AG04449 (cell line): ENCODE measurements around the gene PI4K2B.
"Not testable (repeated sequence)": the region's sequence is repeated elsewhere in the genome, so short reads cannot be mapped to it uniquely, and the experiment has no call there.

Experiments used
- CTCF ChIA-PET: fragments of 350-600 bp; formaldehyde crosslinking; extraction: SDS; loops from one replicate; lab custom pipeline; 2021; ENCODE audit warnings: antibody characterized with exemption; lab: Yijun Ruan, JAX
- POLR2A ChIA-PET: fragments of 400-600, 350-600 bp; formaldehyde crosslinking; extraction: SDS; loops from one replicate; lab custom pipeline; 2020; ENCODE audit warnings: antibody characterized with exemption, inconsistent platforms; lab: Yijun Ruan, JAX
- DNase-seq: peaks from one replicate; pipeline ENCODE4 v3.0.0-alpha.2; 2010; ENCODE audit warnings: low read depth, low spot score
- H3K4me3 ChIP-seq: 2 replicates; pipeline ENCODE4 v1.5.1; 2011; ENCODE audit warnings: low read depth, mild to moderate bottlenecking, control low read depth, low read length
- TF ChIP-seq, protein P1 (sequence below): IDR thresholded peaks from one replicate; pipeline ENCODE4 v1.5.1; 2011; ENCODE audit warnings: mild to moderate bottlenecking, moderate library complexity, low read length, control low read depth, inconsistent platforms; ENCODE audit not compliant: insufficient read depth; ENCODE audit errors: missing control alignments

PI4K2B gene

DNA sequence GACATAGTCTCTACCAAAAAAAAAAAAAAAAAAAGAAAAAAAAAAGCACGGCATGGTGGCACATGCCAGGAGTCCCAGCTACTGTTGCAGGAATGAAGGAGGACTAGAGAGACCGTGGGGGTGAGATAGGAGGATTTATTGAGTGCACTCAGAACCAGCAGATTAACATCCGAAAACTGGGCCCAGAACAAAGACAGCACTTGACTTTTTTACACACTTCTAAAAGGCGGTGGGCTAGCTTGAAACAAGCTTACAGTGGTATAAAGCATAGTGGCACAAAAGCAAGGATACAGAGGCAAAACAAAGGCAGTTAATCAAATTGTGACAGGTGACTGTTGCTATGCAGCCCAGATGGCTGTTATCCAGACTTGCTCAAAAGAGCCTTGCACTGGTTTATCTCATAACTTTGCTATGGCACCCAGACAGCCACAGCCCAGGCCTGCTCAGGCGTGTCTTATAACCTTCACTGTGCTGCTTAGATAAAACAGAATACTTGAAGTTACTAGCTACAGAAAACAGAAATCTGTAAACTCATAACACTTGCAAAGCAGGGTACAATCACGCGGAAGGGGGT lies 9.9 kb upstream of the PI4K2B start:
- TF ChIP-seq, protein P1, sequence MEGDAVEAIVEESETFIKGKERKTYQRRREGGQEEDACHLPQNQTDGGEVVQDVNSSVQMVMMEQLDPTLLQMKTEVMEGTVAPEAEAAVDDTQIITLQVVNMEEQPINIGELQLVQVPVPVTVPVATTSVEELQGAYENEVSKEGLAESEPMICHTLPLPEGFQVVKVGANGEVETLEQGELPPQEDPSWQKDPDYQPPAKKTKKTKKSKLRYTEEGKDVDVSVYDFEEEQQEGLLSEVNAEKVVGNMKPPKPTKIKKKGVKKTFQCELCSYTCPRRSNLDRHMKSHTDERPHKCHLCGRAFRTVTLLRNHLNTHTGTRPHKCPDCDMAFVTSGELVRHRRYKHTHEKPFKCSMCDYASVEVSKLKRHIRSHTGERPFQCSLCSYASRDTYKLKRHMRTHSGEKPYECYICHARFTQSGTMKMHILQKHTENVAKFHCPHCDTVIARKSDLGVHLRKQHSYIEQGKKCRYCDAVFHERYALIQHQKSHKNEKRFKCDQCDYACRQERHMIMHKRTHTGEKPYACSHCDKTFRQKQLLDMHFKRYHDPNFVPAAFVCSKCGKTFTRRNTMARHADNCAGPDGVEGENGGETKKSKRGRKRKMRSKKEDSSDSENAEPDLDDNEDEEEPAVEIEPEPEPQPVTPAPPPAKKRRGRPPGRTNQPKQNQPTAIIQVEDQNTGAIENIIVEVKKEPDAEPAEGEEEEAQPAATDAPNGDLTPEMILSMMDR: no peak
- ChIA-PET CTCF (interaction anchor here (0.7 kb wide), 1 partner anchor 29 kb away, joined by 3 read pairs; no protein-coding TSS in a partner anchor), POLR2A (no interaction called here)
- H3K4me3 ChIP-seq: no peak overlapping the region
- DNase-seq: no peak

DNA sequence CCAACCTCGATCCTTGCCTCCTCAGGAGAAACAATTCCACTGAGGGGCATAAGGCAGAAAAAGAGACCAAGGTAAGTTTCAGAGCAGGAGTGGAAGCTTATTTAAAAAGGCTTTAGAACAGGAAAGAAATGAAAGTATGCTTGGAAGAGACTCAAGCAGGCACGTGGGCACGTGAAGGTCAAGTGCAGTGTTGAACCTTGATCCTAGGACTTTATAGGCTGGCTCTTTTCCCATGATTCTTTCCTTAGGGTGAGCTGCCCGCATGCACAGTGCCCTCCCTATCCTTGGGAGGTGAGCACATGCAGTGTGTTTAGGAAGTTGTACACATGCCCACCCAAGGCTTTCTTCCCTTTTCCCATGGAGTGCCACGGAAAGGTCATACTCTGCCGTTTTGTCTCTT lies 4.0 kb upstream of the PI4K2B start:
- ChIA-PET CTCF (no interaction called here), POLR2A (no interaction called here)

DNA sequence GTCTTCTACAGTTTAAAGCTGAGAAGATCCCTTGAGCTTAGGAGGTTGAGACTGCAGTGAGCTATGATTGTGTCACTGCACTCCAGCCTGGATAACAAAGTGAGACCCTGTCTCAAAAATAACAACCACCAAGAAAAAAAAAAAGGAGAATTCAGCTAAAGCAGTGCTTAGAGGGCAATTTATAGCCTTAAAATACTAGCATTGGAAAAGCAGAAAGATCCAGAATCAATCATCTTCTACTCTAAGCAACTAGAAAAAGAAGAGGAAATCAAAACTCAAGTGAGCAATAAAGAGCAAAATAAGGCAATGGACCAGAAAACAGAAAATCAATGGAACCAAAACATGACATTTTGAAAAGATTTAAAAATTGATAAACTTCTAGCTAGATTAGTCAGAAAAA lies 639 bp upstream of the PI4K2B start:
- no peak overlapping the region for H3K4me3 ChIP-seq
- no peak for DNase-seq
- ChIA-PET POLR2A (interaction anchor here (0.5 to 1.3 kb wide), 2 partner anchors 79 to 89 kb away, joined by 3 to 6 read pairs; partner anchors contain the start of gene ZCCHC4), CTCF (interaction anchor here (0.8 to 1.7 kb wide), 2 partner anchors 24 to 79 kb away, joined by 3 to 7 read pairs; no protein-coding TSS in a partner anchor)
- TF ChIP-seq, protein P1: no peak

More for the DNA sequence above, 4.0 kb upstream of the PI4K2B start:
- H3K4me3 ChIP-seq: no peak overlapping the region
- no peak for DNase-seq
- TF ChIP-seq, protein P1: no peak

DNA sequence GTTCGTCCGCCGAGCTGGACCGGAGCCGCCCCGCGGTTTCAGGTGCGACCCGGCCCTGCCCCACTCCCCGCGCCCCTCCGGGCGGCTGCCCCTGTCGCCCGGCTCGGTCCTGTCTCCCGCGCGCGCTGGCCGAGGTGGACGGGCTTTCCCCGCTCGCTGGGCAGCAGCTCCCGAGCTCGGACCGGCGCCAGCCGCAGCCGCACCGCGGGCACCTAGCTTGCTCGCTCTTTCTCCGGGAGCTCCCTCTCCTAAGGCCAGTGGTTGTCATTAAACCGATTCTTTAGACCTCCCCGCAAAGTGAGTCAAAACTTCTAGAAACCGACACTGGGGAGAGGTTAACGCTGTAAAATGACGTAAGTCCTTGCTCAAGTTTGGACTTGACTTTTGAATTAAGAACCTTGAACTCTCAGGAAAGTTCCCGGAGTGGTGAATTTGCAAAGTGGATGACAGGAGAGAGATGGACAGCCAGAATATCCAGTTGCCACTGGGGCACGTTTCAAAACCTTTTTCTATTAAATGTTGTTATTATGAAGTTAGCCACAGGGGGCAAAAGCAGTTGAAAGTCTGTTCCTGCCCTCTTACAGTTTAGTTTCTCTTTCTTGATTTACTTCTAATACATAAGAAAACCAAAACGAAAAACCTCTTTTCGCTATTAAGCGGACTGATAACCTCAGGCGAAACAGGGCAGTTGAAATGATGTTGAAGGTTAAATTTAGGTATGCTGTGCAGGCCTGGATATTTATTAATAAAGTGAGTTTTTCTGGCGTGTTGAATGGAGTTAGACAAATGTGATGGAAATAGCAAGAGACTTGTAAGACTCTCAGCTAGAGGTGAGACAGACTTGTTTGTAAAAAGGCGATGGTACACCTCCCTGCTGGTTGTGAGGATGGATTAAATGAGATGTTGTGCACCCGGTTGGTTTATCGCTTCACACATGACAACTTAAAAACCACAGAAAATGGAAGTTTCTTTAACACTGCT lies 847 bp downstream of the PI4K2B start:
- ChIA-PET POLR2A (interaction anchor here (0.6 kb wide), 2 partner anchors 50 to 533 kb away, joined by 3 to 4 read pairs; no protein-coding TSS in a partner anchor), CTCF (interaction anchor here (0.7 to 2.4 kb wide), 13 partner anchors 14 to 133 kb away, joined by 3 to 14 read pairs (median 3); partner anchors contain the start of genes SEPSECS and ZCCHC4)
- DNase-seq: peak; percentile 45
- H3K4me3 ChIP-seq: peak overlapping the region; percentile 91
- TF ChIP-seq, protein P1: peak; percentile 42

DNA sequence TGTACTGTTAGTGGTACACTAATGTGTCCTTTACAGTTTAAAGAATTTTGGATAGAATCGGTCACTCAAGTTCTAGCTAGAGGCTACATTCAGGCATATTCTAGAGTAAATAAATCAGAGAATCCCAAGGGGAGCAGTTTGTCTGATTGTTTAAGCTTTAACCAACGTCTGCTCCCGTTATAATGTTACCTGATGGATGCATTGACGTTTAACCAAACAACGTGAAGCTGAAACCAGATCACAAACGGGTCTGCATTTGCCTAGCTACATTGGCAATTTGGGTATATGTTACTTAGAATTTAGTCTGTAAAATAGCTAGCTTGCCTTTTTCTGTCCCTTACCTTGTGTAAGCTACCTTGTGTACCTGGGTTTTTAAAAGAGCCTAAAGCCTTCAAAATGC lies 1.6 kb downstream of the PI4K2B start:
- H3K4me3 ChIP-seq: peak overlapping the region; percentile 91
- TF ChIP-seq, protein P1: no peak
- DNase-seq: no peak
- ChIA-PET POLR2A (interaction anchor here (0.6 kb wide), 1 partner anchor 533 kb away, joined by 4 read pairs; no protein-coding TSS in a partner anchor), CTCF (interaction anchor here (1.0 to 2.4 kb wide), 8 partner anchors 13 to 132 kb away, joined by 3 to 14 read pairs (median 4); partner anchors contain the start of genes SEPSECS and ZCCHC4)

DNA sequence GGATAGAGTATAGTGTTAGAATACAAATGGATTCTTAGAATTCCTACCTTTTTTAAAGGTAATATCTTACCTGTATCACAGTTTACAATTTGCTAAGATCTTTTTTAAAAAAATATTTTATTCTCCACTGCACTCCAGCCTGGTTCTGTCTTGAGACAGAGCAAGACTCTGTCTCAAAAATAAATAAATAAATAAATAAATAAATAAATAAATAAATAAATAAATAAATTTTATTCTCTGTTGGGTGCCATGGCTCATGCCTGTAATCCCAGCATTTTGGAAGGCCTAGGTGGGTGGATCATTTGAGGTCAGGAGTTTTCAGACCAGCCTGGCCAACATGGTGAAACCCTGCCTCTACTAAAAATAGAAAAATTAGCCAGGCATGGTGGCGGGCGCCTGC lies 2.2 kb downstream of the PI4K2B start:
- H3K4me3 ChIP-seq, POLR2A ChIA-PET, DNase-seq: not testable (repeated sequence)
- CTCF ChIA-PET: interaction anchor here (1.2 to 2.4 kb wide), 4 partner anchors 12 to 132 kb away, joined by 3 to 14 read pairs (median 6); partner anchors contain the start of gene ZCCHC4
